Neural crest cell (in vitro differentiated cells): ENCODE measurements around the gene TMEM171. TPM values are rescaled to one million over a fixed set of nuclear protein-coding genes. Genes with fewer than 3 reads are reported as not detected.

ENCODE experiments used
- DNase-seq: peaks from one replicate; pipeline ENCODE4 v3.0.0; 2021; ENCODE audit warnings: low read depth, mixed read lengths, low spot score
- H3K27ac Mint-ChIP-seq: one replicate; pipeline ENCODE4 v1.8.0; 2021; ENCODE audit warnings: mild to moderate bottlenecking, mixed read lengths; ENCODE audit not compliant: unreplicated experiment
- H3K27me3 Mint-ChIP-seq: 2 replicates; pipeline ENCODE4 v1.8.0; 2021; ENCODE audit warnings: low read depth, mild to moderate bottlenecking, mixed read lengths
- H3K36me3 Mint-ChIP-seq: 2 replicates; pipeline ENCODE4 v1.8.0; 2021; ENCODE audit warnings: low read depth, mild to moderate bottlenecking, mixed read lengths
- H3K4me1 Mint-ChIP-seq: 2 replicates; pipeline ENCODE4 v1.8.0; 2021; ENCODE audit warnings: mixed read lengths
- H3K4me3 Mint-ChIP-seq: one replicate; pipeline ENCODE4 v1.8.0; 2021; ENCODE audit warnings: mild to moderate bottlenecking, mixed read lengths
- H3K9me3 Mint-ChIP-seq: 2 replicates; pipeline ENCODE4 v1.8.0; 2021; ENCODE audit warnings: mixed read lengths
- total RNA-seq: library from RNA; stranded (reverse); gene quantifications from 2 replicates; pipeline ENCODE4 v1.2.1, GENCODE V29; 2021
- TF ChIP-seq, protein P1 (sequence below): fragments of 200-600 bp; sonication (generic); conservative IDR thresholded peaks from 2 replicates; pipeline ENCODE4 v1.5.0; 2021; ENCODE audit warnings: antibody characterized with exemption, mild to moderate bottlenecking

TMEM171 gene
- total RNA-seq, 1 donor from 2014 or later = not detected

DNA sequence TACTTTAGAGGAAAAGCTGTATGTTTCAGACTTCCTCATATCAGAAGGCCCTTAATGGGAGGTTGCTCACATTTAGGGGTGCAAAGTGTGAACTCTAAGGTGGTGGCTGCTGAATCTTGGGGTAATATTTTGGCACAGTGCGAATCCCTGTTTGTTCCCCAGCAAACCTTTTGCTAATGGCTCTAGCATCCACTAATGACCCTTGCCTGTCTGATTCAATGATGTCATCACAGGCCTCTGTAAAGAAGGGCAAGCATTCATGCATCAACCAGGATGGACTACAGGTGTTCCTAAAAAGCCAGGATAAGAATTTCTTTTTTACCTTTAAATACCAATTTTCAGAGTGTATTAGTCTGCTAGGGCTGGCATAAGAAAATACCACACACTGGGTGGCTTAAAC, 20.4 kb downstream of the TMEM171 start:
- no peak overlapping the region for H3K4me3 Mint-ChIP-seq
- TF ChIP-seq, protein P1, sequence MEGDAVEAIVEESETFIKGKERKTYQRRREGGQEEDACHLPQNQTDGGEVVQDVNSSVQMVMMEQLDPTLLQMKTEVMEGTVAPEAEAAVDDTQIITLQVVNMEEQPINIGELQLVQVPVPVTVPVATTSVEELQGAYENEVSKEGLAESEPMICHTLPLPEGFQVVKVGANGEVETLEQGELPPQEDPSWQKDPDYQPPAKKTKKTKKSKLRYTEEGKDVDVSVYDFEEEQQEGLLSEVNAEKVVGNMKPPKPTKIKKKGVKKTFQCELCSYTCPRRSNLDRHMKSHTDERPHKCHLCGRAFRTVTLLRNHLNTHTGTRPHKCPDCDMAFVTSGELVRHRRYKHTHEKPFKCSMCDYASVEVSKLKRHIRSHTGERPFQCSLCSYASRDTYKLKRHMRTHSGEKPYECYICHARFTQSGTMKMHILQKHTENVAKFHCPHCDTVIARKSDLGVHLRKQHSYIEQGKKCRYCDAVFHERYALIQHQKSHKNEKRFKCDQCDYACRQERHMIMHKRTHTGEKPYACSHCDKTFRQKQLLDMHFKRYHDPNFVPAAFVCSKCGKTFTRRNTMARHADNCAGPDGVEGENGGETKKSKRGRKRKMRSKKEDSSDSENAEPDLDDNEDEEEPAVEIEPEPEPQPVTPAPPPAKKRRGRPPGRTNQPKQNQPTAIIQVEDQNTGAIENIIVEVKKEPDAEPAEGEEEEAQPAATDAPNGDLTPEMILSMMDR = no peak
- H3K4me1 Mint-ChIP-seq = no peaks in the 10 kb centered on the region
- no peaks in the 10 kb centered on the region for H3K36me3 Mint-ChIP-seq
- H3K27ac Mint-ChIP-seq = no peak overlapping the region
- no peaks in the 10 kb centered on the region for H3K27me3 Mint-ChIP-seq
- no peak for DNase-seq
- no peaks in the 10 kb centered on the region for H3K9me3 Mint-ChIP-seq

DNA sequence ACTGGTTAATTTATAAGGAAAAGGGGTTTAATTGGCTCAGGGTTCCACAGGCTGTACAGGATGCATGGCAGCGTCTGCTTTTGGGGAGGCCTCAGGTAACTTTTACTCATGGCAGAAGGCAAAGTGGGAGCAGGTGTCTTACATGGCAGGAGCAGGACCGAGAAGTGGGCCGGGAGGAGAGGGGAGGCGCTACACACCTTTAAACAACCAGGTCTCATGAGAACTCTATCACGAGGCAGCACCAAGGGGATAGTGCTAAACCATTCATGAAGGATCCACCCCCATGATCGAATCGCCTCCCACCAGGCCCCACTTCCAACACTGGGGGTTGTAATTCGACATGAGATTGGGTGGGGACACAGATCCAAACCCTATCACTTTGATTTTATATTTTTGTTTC, 21.7 kb downstream of the TMEM171 start:
- TF ChIP-seq, protein P1 = no peak
- Mint-ChIP-seq H3K9me3 (no peaks in the 10 kb centered on the region), H3K27ac (no peak overlapping the region), H3K4me3 (no peak overlapping the region), H3K36me3 (no peaks in the 10 kb centered on the region), H3K27me3 (no peaks in the 10 kb centered on the region), H3K4me1 (no peaks in the 10 kb centered on the region)
- DNase-seq = no peak

DNA sequence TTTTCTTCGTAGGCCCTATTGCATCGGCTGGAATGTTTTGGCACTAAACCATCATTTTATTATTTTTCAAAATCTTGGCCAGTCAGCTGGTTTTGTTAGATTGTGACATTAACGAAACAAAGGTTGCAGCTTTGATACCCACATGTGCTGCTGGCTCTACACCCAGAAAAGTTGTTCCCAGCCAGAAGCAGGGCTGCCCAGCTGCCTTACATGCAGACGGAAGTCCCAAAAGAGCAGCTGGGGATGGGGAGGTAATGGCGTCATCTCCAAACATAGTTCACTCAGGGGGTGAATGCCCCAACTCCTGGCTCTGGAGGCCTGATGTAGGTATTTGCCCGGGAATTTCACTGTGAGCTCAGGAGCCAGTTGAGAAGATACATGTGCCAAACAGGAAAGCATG, 23.3 kb downstream of the TMEM171 start:
- Mint-ChIP-seq H3K27ac (no peak overlapping the region), H3K4me3 (no peak overlapping the region), H3K27me3 (no peaks in the 10 kb centered on the region), H3K9me3 (no peaks in the 10 kb centered on the region), H3K4me1 (no peaks in the 10 kb centered on the region), H3K36me3 (no peaks in the 10 kb centered on the region)
- no peak for DNase-seq
- TF ChIP-seq, protein P1 = no peak

DNA sequence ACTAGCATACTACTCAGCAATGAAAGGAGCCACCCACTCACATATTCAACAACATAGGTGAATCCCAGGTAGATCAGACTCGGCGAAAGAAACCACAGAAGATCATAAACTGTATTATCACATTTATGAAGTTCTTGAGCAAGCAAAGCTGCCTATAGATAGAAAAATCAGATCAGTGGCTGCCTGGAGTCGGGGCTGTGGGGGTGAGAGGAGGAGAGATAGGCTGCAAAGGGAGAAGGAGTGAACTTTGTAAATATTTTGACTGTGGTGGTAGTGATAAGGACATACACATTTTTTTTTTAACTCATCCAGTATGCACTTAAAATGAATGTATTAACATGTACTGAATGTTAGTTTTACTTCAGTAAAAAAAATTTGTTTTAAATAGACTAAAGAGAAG, 29.2 kb downstream of the TMEM171 start:
- no peaks in the 10 kb centered on the region for H3K9me3 Mint-ChIP-seq
- H3K4me1 Mint-ChIP-seq = no peaks in the 10 kb centered on the region
- no peaks in the 10 kb centered on the region for H3K36me3 Mint-ChIP-seq
- DNase-seq = no peak
- no peaks in the 10 kb centered on the region for H3K27me3 Mint-ChIP-seq
- H3K27ac Mint-ChIP-seq = no peak overlapping the region
- H3K4me3 Mint-ChIP-seq = no peak overlapping the region
- TF ChIP-seq, protein P1 = no peak

DNA sequence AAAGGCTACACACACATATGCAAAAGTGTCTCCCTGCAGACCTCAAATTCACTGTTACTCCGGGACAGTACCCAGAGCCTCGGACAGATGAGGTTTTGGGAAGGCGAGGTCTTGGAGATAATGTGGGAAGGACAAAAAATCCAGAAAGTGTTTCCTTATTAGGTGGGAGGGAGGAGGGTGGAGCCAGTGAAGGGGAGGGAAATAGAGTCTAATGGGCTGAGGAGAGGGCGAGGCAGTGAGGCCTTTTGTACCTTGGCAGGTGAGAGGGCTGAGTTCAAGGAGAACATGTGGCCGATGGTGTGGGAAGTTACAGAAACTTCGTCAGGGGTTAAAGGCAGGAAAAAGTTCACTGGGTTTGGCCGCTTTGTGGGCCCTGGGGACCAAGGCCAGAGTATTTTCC, 30.5 kb downstream of the TMEM171 start:
- Mint-ChIP-seq H3K36me3 (no peaks in the 10 kb centered on the region), H3K27me3 (no peaks in the 10 kb centered on the region), H3K9me3 (no peaks in the 10 kb centered on the region), H3K4me1 (no peaks in the 10 kb centered on the region), H3K4me3 (no peak overlapping the region), H3K27ac (peak overlapping the region; percentile 63)
- no peak for DNase-seq
- TF ChIP-seq, protein P1 = no peak
